Activated CD8-positive, alpha-beta memory T cell treated with anti-CD3 and anti-CD28 coated beads for 48 hours (primary cell): Measurements from ENCODE around the gene PDIK1L.

Source experiments
- DNase-seq, 3 experiments: peaks; one replicate each; pipeline ENCODE4 v3.0.0-alpha.2; 2020; ENCODE audit warnings: low read depth in 2 of 3, low spot score in 2 of 3

Gene PDIK1L

DNA sequence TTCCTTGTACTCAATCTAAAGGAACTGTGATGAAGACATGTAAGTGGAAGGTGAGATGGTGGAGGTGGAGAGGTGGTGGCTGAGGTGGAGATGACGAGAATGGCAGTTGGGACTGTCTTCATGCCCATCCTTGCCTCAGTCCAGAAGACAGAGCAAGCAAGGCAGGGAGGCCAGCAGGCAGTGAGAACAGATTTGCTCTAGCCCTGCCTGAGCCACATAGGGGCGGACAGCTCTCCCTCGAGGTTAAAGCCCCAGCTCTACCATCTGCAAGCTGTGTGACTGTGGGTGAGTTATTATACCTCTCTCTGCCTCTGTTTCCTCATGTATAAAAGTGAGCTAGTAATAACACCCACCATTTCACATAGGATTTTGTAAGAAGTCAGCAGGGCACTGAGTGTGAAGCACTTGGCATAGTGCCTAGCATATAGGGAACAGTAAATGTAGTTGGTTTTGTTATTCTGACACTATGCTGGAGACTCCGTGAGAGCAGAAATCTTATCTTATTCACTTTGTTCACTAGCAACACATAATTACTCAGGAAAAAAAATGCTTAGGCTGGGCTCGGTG is 42.4 kb downstream of the PDIK1L start:
- no peak for DNase-seq

GRCh38 chr1:26154750-26155149 is 43.1 kb downstream of the PDIK1L start:
- no peak for DNase-seq

DNA sequence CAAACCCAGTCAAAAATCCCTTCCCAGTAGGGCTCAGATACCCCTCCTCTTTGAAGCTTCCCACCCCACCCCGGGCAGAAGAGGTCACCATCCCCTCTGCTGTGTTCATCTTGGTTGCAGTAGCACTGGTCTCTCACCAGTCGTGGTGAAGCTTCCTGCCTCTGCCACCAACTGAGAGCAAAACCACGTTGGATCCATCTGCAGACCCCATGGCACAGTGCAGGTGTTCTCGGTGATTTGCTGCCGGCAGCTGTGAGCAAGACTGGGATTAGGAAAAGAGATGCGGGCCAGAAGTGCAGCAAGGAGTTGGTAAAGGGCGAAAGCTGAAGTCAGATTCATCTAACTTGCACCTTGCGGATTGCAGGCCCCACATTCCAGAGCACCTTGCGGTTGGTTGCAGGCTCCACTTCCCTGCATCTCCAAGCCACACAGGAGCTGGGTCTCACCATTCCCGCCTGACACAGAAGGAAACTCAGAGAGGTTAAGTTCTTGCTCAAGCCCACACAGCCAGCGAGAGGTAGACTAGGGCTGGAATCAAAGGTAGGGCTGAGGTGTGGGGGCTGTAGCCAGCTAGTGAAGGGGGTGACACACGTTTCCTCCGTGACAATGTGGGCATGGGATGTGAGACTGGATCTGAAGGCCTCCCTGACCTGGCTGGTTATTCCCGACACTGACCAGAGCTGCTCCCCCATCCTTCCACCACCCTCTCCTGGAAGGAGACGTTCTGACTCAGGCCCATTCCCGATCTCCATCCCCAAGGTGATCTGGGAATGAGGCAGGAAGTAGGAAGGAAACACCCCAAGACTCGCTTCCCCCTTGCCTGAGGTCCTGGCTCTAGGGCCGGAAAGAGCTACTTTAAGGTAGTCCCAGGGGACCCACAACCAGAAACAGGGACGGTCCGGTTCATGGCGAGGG is 44.0 kb downstream of the PDIK1L start:
- DNase-seq = no peak

GRCh38 chr1:26156285-26157038 is 44.8 kb downstream of the PDIK1L start:
- no peak for DNase-seq

DNA sequence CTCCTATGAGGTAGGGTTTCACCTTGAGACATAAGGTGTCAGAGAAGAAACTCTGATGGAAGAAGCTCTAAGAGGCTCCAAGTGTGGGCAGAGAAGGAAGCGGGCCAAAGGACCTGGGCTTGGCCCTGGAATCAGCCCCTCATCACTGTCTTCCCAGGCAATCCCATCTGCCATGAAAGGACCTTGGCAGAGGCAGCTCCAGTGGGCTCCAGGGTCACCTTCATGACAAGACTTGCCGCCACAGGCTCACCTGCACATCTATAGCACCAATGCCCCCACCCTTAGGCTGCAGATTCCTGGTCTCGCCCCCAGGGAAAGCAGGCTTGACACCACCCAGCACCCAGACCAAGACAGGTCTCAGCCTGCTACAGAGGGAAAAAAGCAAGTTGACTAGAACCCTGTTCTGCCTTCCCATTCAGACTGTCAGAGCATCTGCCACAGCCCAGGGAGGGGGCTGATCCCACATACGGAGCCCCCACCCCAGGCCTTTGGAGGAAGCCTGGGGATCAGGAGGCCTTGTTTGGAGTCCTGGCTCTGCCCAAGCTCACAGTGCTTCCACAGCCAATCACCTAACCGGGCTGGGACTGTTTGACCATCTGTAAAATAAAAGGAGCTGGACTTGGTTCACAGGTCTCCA is 46.8 kb downstream of the PDIK1L start:
- no peak for DNase-seq

GRCh38 chr1:26158908-26159742 is 47.5 kb downstream of the PDIK1L start, which contains the start of gene FAM110D:
Gene FAM110D, plus strand, starts transcription at chr1:26159079. Its CDS starts 2,213 bp downstream, at chr1:26161292.
- no peak for DNase-seq

DNA sequence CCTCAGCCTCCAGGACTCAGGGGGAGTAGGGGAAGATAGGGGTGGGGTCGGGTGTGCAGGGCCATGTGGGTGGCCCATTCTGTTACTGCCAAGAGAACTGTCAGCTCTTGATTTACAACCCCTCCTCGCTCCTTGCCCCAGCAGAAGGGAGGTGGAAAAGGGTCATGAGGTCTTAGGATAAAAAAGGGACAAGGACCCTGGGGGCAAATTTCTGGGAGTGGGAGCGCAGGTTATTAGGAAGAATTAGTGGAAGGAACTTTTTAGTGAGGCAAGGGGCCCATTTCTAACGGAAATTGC is 48.1 kb downstream of the PDIK1L start:
- no peak for DNase-seq

DNA sequence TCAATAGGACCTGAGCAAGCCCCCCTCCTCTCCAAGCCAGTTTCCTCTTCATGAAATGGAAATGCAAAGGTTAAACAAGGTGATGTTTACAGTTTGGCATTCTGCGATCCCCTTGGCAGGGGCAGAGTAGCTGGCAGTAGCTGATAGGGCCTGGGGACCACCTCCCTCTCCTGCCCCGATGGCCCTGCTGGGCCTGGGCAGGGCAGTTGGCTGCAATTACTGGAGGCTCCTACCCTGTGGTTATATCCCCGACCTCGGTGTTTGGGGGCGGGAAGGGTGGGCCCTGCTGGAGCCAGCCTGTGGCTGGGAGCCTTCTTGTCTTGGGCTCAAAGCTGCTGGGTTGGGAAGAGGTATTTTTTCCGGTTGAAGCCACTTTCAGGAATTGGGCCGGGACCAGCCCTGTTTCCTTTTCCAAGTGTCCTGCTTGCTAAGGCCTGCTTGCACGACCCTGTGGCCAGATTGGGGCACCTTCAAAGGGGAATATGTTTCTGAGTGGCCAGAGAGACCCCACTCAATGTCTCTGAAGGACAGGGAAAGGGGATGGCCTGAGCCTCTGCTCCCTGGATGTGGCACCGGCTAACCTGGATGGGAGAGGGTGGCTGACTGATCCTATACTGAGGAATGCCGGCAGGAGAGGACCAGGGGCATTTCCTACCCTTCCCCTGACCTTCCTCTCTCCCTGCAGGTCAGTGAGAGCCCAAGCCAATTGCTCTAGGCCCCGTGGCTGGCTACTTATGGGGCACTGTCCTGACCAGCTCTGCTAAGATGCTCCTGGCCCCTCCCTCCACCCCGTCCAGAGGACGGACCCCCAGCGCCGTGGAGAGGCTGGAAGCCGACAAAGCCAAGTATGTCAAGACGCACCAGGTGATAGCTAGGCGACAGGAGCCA is 49.1 kb downstream of the PDIK1L start:
- DNase-seq = no peak

DNA sequence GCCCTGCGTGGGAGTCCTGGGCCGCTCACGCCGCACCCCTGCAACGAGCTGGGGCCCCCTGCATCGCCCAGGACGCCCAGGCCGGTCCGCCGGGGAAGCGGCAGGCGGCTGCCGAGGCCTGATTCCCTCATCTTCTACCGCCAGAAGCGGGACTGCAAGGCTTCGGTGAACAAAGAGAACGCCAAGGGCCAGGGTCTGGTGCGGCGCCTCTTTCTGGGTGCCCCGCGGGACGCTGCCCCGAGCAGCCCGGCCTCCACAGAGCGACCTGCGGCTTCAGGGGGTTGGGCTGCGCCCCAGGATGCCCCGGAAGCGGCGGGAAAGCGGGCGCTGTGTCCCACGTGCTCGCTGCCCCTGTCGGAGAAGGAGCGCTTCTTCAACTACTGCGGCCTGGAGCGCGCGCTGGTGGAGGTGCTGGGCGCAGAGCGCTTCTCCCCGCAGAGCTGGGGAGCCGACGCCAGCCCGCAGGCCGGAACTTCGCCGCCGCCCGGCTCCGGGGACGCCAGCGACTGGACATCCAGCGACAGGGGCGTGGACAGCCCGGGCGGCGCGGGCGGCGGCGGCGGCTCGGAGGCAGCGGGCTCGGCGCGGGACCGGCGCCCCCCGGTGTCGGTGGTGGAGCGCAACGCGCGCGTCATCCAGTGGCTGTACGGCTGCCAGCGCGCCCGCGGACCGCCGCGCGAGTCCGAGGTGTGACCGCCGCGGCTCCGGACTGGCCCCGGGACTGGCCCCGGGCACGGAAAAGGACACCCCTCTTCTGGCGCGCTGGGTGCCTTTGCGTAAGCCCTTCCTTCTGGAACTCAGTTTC is 50.0 kb downstream of the PDIK1L start:
- DNase-seq = peak in 1 of 3 experiments; percentile 17

- no peak for DNase-seq
These were observed 50.6 kb downstream of the PDIK1L start for GRCh38 chr1:26162220-26162709.

DNA sequence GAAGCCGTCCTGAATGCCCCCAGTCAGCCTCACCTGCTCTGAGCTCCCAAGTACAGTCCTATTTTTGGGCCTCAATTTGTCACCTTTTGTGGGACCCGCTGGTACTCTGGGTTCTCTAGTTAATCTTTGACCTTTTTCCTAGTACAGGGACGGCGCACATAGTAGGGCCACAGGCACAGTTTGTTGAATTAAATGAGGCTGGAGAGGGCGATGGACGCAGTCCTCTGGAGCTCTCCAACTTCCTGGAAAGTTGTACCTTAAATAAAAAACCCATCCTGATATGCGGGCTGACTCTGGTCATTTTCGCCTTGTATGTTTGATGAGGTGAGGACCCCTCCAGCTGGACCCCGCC is 52.0 kb downstream of the PDIK1L start:
- no peak for DNase-seq

GRCh38 chr1:26164036-26164860 is 52.6 kb downstream of the PDIK1L start:
- DNase-seq = peak in 2 of 3 experiments; percentile 23 to 40

DNA sequence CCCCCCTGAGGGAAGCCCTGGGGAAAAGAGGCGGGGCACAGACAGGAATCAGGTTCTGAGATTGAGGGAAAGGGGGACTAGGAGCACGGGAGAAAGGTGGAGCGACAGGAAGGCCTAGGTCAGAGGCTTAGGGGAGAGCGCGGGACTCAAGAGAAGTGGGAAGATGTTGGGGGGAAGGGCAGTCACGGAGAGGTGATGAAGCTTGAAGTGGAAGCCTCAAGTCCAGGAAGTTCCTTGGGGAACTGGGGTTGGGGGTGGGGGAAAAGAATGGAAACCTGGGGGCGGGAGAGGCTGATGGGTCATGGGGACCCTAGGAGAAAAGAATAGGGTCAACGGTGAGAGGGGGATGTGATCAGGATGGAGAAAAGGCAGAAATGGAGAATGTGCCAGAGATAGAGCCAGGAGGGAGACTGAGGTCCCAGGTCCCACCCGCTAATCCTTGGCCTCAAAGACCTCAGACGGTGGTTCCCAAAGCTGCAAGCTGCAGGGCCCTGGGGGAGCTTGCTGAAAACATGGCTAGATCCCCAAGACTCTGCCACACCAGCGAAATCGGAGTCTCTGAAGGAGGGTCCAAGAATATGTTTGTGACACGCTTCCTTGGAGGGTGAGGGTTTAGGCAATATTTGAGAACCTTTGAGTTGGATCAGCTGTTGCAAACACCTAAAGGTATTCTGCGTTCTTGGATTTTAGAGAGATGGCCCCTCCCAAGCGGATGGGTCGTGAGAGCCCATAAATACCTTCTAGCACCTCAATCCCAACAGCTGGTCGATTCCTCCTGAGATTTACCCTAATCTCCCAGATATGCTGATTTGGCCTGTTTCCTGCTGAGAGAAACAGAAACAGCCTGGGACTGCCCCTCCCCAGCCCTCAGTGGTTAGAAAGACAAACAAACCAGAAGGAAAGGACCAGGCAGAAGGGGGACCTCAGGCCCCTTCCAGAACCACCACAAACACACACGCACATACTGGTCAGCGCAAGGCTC is 53.5 kb downstream of the PDIK1L start:
- no peak for DNase-seq

GRCh38 chr1:26166719-26167281 is 55.2 kb downstream of the PDIK1L start:
- DNase-seq = no peak

GRCh38 chr1:26168410-26169197 is 57.0 kb downstream of the PDIK1L start, which contains the start of gene C1orf232:
Gene C1orf232, minus strand, starts transcription at chr1:26168963. Its CDS starts 464 bp downstream, at chr1:26168499.
- no peak for DNase-seq
